ENCODE data around the gene FRMD4A.

The FRMD4A gene

GRCh38 chr10:14112056-14112455, 218.7 kb downstream of the FRMD4A start:
- TF ChIP-seq CTCF (IDR thresholded peaks at IDR 0.05; ENCODE audit: low read depth, low read length, missing control alignments), result no peak
- H3K4me3 ChIP-seq (replicated peaks; ENCODE audit: low read depth, low read length), result no peak overlapping the region
- DNase-seq (ENCODE audit: extremely low read depth, low read depth), result no peak

- no peak for DNase-seq (ENCODE audit: extremely low read depth, low read depth)
- TF ChIP-seq CTCF (IDR thresholded peaks at IDR 0.05; ENCODE audit: low read depth, low read length, missing control alignments), result no peak
- H3K4me3 ChIP-seq (replicated peaks; ENCODE audit: low read depth, low read length), result no peak overlapping the region
Measured at GRCh38 chr10:14111208-14111607, 219.5 kb downstream of the FRMD4A start.

- no peak for DNase-seq (ENCODE audit: extremely low read depth, low read depth)
- no peak for TF ChIP-seq CTCF (IDR thresholded peaks at IDR 0.05; ENCODE audit: low read depth, low read length, missing control alignments)
- no peak overlapping the region for H3K4me3 ChIP-seq (replicated peaks; ENCODE audit: low read depth, low read length)
Measured at GRCh38 chr10:14106828-14107227, 223.9 kb downstream of the FRMD4A start.

- H3K4me3 ChIP-seq (replicated peaks; ENCODE audit: low read depth, low read length), result no peak overlapping the region
- no peak for TF ChIP-seq CTCF (IDR thresholded peaks at IDR 0.05; ENCODE audit: low read depth, low read length, missing control alignments)
- DNase-seq (ENCODE audit: extremely low read depth, low read depth), result no peak
Measured at GRCh38 chr10:14102056-14102455, 228.7 kb downstream of the FRMD4A start.

- no peak overlapping the region for H3K4me3 ChIP-seq (replicated peaks; ENCODE audit: low read depth, low read length)
- no peak for DNase-seq (ENCODE audit: extremely low read depth, low read depth)
- no peak for TF ChIP-seq CTCF (IDR thresholded peaks at IDR 0.05; ENCODE audit: low read depth, low read length, missing control alignments)
Measured at GRCh38 chr10:14099885-14100284, 230.8 kb downstream of the FRMD4A start.

- no peak for DNase-seq (ENCODE audit: extremely low read depth, low read depth)
- no peak overlapping the region for H3K4me3 ChIP-seq (replicated peaks; ENCODE audit: low read depth, low read length)
Measured at GRCh38 chr10:14093730-14094484, 236.8 kb downstream of the FRMD4A start.

More at GRCh38 chr10:14093730-14094484, 236.8 kb downstream of the FRMD4A start:
- TF ChIP-seq CTCF (IDR thresholded peaks at IDR 0.05; ENCODE audit: low read depth, low read length, missing control alignments), result peak; percentile 32
